C4-2B (cell line): ENCODE data around the gene ISCU.

Experiments
- ZFX ChIP-seq: fragments of 450-650 bp; IDR thresholded peaks from 2 replicates; pipeline ENCODE4 v1.6.1; 2017
- TF ChIP-seq, protein P1 (sequence below): fragments of 450-650 bp; conservative IDR thresholded peaks from 2 replicates; pipeline ENCODE4 v1.5.1; 2017; ENCODE audit warnings: mild to moderate bottlenecking

DNA sequence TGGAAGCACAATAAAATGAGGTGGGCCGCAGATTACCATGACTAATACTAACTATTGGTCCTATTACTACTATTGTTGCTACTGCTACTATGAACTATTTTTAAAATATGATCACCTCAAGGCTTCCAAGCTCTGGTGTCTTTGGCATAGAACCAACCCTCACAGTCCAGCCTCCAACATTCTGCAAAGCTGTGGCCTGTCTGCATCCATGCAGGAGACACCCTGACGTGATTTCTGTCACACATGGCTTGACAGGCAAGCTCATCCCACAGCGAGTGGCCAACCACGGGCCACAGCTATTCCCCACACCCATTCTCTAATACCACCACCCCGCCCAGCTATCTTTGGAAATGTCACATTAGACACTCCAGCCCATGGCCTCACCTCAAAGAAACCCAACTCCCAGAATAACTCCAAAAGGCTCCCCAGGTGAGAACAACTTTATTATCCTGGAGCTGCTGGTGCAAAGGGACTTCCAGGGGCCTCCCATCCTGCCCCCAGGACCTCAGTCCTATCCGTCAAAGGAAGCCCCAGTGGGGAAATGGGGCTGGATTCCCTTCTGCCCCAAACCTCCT, 14.4 kb downstream of the ISCU start:
- TF ChIP-seq, protein P1, sequence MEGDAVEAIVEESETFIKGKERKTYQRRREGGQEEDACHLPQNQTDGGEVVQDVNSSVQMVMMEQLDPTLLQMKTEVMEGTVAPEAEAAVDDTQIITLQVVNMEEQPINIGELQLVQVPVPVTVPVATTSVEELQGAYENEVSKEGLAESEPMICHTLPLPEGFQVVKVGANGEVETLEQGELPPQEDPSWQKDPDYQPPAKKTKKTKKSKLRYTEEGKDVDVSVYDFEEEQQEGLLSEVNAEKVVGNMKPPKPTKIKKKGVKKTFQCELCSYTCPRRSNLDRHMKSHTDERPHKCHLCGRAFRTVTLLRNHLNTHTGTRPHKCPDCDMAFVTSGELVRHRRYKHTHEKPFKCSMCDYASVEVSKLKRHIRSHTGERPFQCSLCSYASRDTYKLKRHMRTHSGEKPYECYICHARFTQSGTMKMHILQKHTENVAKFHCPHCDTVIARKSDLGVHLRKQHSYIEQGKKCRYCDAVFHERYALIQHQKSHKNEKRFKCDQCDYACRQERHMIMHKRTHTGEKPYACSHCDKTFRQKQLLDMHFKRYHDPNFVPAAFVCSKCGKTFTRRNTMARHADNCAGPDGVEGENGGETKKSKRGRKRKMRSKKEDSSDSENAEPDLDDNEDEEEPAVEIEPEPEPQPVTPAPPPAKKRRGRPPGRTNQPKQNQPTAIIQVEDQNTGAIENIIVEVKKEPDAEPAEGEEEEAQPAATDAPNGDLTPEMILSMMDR, result no peak
- no peak for TF ChIP-seq ZFX
